OCI-LY7 (cell line): ENCODE results near the gene ABLIM1.

ENCODE experiments used
- CTCF ChIP-seq: fragments of 200-600 bp; sonication (generic); conservative IDR thresholded peaks from 2 replicates; pipeline ENCODE4 v1.5.1; 2014; ENCODE audit warnings: mild to moderate bottlenecking, antibody characterized with exemption, low read length, moderate library complexity, mixed read lengths
- EZH2phosphoT487 ChIP-seq: fragments of 200-600 bp; sonication (generic); IDR thresholded peaks from 2 replicates; pipeline ENCODE4 v1.6.1; 2018; ENCODE audit warnings: low read depth, borderline replicate concordance, mild to moderate bottlenecking, mixed run types, antibody characterized with exemption, low read length, moderate library complexity, mixed read lengths

GRCh38 chr10:114486938-114487814, 170.9 kb downstream of the ABLIM1 start:
- TF ChIP-seq CTCF (peak; percentile 73), EZH2phosphoT487 (no peak)
